HG02973 (cell line): Measurements from ENCODE around the gene DARS1.
A peak's percentile ranks its signal among the peaks of the same experiment; 100 is the strongest.

Experiments
- ATAC-seq: cut with Tn5 transposase; IDR thresholded peaks from one replicate; pipeline ENCODE4 v1.9.1; 2021; ENCODE audit warnings: moderate library complexity; ENCODE audit not compliant: unreplicated experiment

Gene DARS1

GRCh38 chr2:135948141-135948540, 37.3 kb downstream of the DARS1 start:
- peak; percentile 5 for ATAC-seq

- ATAC-seq, result no peak
Measured at GRCh38 chr2:135947483-135947882, 37.9 kb downstream of the DARS1 start.

- no peak for ATAC-seq
Measured at GRCh38 chr2:135945526-135945925, 39.9 kb downstream of the DARS1 start.

GRCh38 chr2:135944625-135945024, 40.8 kb downstream of the DARS1 start:
- no peak for ATAC-seq

GRCh38 chr2:135942936-135943688, 42.3 kb downstream of the DARS1 start:
- ATAC-seq, result no peak

- ATAC-seq, result no peak
Measured at GRCh38 chr2:135936524-135936923, 48.9 kb downstream of the DARS1 start.

- ATAC-seq, result no peak
Measured at GRCh38 chr2:135935914-135936313, 49.5 kb downstream of the DARS1 start.

- peak; percentile 90 for ATAC-seq
Measured at GRCh38 chr2:135931776-135932443, 53.5 kb downstream of the DARS1 start.

- ATAC-seq, result no peak
Measured at GRCh38 chr2:135926605-135927004, 58.8 kb downstream of the DARS1 start.

- ATAC-seq, result no peak
Measured at GRCh38 chr2:135925571-135925970, 59.9 kb downstream of the DARS1 start.

- no peak for ATAC-seq
Measured at GRCh38 chr2:135916207-135916606, 69.2 kb downstream of the DARS1 start.

- no peak for ATAC-seq
Measured at GRCh38 chr2:135914485-135914884, 70.9 kb downstream of the DARS1 start.

- ATAC-seq, result no peak
Measured at GRCh38 chr2:135913727-135914365, 71.6 kb downstream of the DARS1 start.

GRCh38 chr2:135909976-135910375, 75.5 kb downstream of the DARS1 start:
- no peak for ATAC-seq

GRCh38 chr2:135905679-135906078, 79.7 kb downstream of the DARS1 start:
- ATAC-seq, result no peak

GRCh38 chr2:135904341-135904989, 81.0 kb downstream of the DARS1 start:
- ATAC-seq, result no peak

- no peak for ATAC-seq
Measured at GRCh38 chr2:135903650-135904049, 81.8 kb downstream of the DARS1 start.

- ATAC-seq, result no peak
Measured at GRCh38 chr2:135899567-135899966, 85.9 kb downstream of the DARS1 start.

- ATAC-seq, result no peak
Measured at GRCh38 chr2:135898234-135898786, 87.1 kb downstream of the DARS1 start.

- ATAC-seq, result no peak
Measured at GRCh38 chr2:135894930-135895329, 90.5 kb downstream of the DARS1 start.

- no peak for ATAC-seq
Measured at GRCh38 chr2:135893374-135893794, 92.0 kb downstream of the DARS1 start.
